Pulmonary artery endothelial cell (primary cell): ENCODE results near the gene UNK. TPM values are rescaled to one million over a fixed set of nuclear protein-coding genes. Genes with fewer than 3 reads are reported as not detected.
"Not testable (repeated sequence)": the region's sequence is repeated elsewhere in the genome, so short reads cannot be mapped to it uniquely, and the experiment has no call there.

ENCODE experiments used
- DNase-seq: peaks from one replicate; pipeline ENCODE4 v3.0.0-alpha.2; 2011; ENCODE audit warnings: low read depth, low spot score
- total RNA-seq: library from RNA; depleted of rRNA; stranded (reverse); fragments of >200 nt; gene quantifications from 2 replicates; pipeline ENCODE4 v1.2.3, GENCODE V29; 2014

The UNK gene
- total RNA-seq, 1 donor from 2014 or later = 7.6 TPM

- DNase-seq = not testable (repeated sequence)
Measured at GRCh38 chr17:75870228-75870627, 85.6 kb downstream of the UNK start.

- DNase-seq = peak; percentile 88
Measured at GRCh38 chr17:75872434-75873351, 88.1 kb downstream of the UNK start.

DNA sequence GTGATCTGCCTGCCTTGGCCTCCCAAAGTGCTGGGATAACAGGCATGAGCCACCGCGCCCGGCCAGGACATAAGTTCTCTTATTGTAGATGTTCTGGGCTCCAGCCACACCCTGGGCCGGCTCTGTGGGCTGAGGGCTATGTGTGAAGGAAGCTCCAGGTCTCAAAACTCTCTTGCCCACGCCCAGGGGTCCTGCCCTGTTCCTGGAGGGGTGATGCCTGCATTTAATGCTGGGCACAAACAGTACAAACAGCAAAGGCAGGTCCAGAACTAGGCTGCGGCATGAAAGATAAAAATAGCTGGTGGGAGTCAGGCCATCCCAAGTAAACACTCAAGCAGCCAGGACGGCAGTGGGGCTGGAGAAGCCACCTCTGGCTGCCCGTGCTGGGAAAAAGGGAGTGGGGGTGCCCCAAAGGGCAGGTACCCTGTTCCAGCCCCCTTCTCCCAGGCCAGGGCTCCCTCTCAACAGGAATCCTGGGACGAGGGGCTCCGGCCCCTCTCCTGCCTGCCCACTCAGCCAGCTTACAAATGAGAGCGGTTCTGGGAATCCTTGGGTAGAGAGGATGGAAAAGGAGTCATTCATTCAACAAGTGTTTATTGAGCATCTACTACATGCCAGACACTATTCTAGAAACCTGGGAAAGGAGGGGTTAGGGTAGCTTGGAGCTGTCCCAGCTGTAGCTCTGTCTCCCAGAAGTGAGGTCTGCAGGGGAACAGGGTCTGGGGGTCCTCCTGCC, 89.1 kb downstream of the UNK start:
- DNase-seq = no peak

DNA sequence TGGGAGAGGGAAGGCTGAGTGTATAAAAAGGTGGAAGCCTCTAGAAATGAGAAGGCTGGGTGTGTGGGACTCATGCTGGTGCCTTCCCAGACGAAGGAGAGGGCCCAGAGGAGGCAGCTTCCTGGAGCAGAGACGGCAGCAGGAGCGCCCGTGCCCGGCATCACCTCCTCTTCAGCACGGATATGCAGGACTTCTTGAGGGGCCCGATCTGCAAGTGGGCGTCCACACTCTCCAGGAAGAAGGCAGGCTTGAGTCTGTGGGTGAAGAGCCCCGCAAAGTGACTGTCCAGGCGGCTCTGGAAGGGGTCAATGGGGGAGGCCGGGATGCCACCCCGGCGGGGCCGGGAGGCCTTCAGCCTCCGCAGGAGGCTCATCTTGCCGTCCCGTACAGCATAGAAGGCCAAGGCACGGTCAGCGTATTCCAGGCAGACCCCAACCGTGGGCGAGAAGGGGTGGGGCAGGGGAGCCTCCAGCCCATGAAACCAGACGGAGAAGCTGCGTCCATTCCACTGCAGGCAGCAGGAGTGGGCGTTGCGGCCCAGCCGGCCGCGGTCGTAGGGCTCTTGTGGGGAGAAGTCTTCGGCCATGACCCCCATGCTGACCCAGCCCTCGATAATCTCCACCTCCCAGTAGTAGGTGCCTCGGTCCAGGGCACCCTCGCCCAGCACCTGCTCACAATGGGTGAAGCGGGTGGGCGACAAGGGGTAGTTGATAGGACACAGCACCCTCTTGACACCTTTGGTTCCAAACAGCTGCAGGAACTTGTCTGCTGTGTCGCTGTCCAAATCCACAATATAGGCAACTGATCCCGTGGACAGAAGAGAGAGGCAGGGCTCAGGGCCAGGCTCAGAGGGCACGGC, 89.9 kb downstream of the UNK start:
- no peak for DNase-seq

Other genes with a start within 250 kb of the UNK start
- gene MYO15B, start 197.0 kb upstream of the UNK start, total RNA-seq = 1.6 and 10.5 TPM in 2 replicates
- 0.07 TPM in 1 of 2 replicates, not detected in the other for gene SMIM5, start 151.4 kb upstream of the UNK start, total RNA-seq
- gene RECQL5, start 117.7 kb upstream of the UNK start, total RNA-seq = 12.0 and 20.2 TPM in 2 replicates
- 66.7 and 95.2 TPM in 2 replicates for gene SAP30BP, start 117.5 kb upstream of the UNK start, total RNA-seq
- gene ITGB4, start 63.3 kb upstream of the UNK start, total RNA-seq = 6.9 and 14.2 TPM in 2 replicates
- 93.3 and 120 TPM in 2 replicates for gene GALK1, start 19.6 kb upstream of the UNK start, total RNA-seq
- 7.3 and 7.6 TPM in 2 replicates for gene UNC13D, start 59.6 kb downstream of the UNK start, total RNA-seq
- 21.0 and 28.5 TPM in 2 replicates for gene WBP2, start 70.5 kb downstream of the UNK start, total RNA-seq
- gene TRIM47, start 93.8 kb downstream of the UNK start, total RNA-seq = 30.6 and 56.0 TPM in 2 replicates
- gene TRIM65, start 112.1 kb downstream of the UNK start, total RNA-seq = 32.2 and 32.6 TPM in 2 replicates
- 31.9 and 38.7 TPM in 2 replicates for gene MRPL38, start 120.1 kb downstream of the UNK start, total RNA-seq
- 6.9 and 10.4 TPM in 2 replicates for gene FBF1, start 156.2 kb downstream of the UNK start, total RNA-seq
- 65.8 and 75.8 TPM in 2 replicates for gene ACOX1, start 194.4 kb downstream of the UNK start, total RNA-seq
- gene TEN1, start 194.4 kb downstream of the UNK start, total RNA-seq = 16.3 and 25.8 TPM in 2 replicates
- gene CDK3, start 216.0 kb downstream of the UNK start, total RNA-seq = 1.1 and 1.2 TPM in 2 replicates
- gene EVPL, start 242.5 kb downstream of the UNK start, total RNA-seq = not detected in 2 replicates